PC-3 (cell line): ENCODE data around the gene NT5DC1.

Experiments
- CTCF ChIP-seq: fragments of 300-600 bp; sonication (generic); conservative IDR thresholded peaks from 2 replicates; pipeline ENCODE4 v1.5.1; 2017; ENCODE audit warnings: antibody characterized with exemption, low read depth, mild to moderate bottlenecking, low read length
- EZH2 ChIP-seq: fragments of 300-600 bp; sonication (generic); IDR thresholded peaks from one replicate; pipeline ENCODE4 v1.6.1; 2017; ENCODE audit warnings: antibody characterized with exemption, mild to moderate bottlenecking, low read length; ENCODE audit not compliant: unreplicated experiment

- no peak for TF ChIP-seq CTCF
- no peak for TF ChIP-seq EZH2
These were observed 5.5 kb downstream of the NT5DC1 start for GRCh38 chr6:116106146-116106545.
